GM12878 (cell line): Measurements from ENCODE around the gene TRUB2. TPM values are rescaled to one million over a fixed set of nuclear protein-coding genes. Genes with fewer than 3 reads are reported as not detected.

Experiments used
- ATAC-seq: fragments of 200-7000 bp; cut with Tn5 transposase; 3 replicates; pipeline ENCODE4 v1.9.1; 2020; ENCODE audit warnings: mild to moderate bottlenecking, moderate library complexity
- BruUV-seq: library from RNA; stranded (reverse); fragments of 400-500 nt; replicated peaks from 2 replicates; lab custom pipeline; 2021; lab: Mats Ljungman, UMichigan
- CTCF ChIA-PET: fragments of 300-600 bp; sonication (Branson Sonifier 250); formaldehyde crosslinking; extraction: SDS; loops from one replicate; lab custom pipeline; 2021; ENCODE audit warnings: inconsistent platforms; lab: Yijun Ruan, JAX
- POLR2A ChIA-PET: fragments of 350-600 bp; formaldehyde crosslinking; extraction: SDS; loops from one replicate; lab custom pipeline; 2021; ENCODE audit warnings: inconsistent platforms; lab: Charles Lee
- RAD21 ChIA-PET: fragments of 300-600 bp; sonication (Branson Sonifier 250); formaldehyde crosslinking; loops from one replicate; lab custom pipeline; 2023; ENCODE audit warnings: antibody characterized with exemption; ENCODE audit not compliant: unreplicated experiment; lab: Charles Lee
- SMC1A ChIA-PET: fragments of 300-600 bp; sonication (Branson Sonifier 250); formaldehyde crosslinking; loops from one replicate; lab custom pipeline; 2023; ENCODE audit not compliant: unreplicated experiment, uncharacterized antibody; lab: Charles Lee
- DNase-seq: peaks from one replicate; pipeline ENCODE4 v3.0.0-alpha.2; 2011; ENCODE audit warnings: low read depth, low spot score
- FAIRE-seq: peaks from 3 replicates; lab custom pipeline; 2011; peaks lifted over from hg19 to GRCh38; lab: Jason Lieb, UNC
- H2AFZ ChIP-seq: 2 replicates; pipeline ENCODE4 v1.6.0; 2011; ENCODE audit warnings: low read depth, low read length, control low read depth; ENCODE audit not compliant: control insufficient read depth
- H3K27ac ChIP-seq: 2 replicates; pipeline ENCODE4 v1.5.1; 2011; ENCODE audit warnings: control low read depth; ENCODE audit not compliant: control insufficient read depth, insufficient read depth
- H3K27me3 ChIP-seq, 2 experiments: replicated peaks in 1 of 2; 2 replicates each; pipeline versions ENCODE4 v1.6.0 to v1.6.1; 2011; ENCODE audit warnings: low read length in 1 of 2; ENCODE audit not compliant: control insufficient read depth in 2 of 2, insufficient read depth in 2 of 2
- H3K36me3 ChIP-seq, 2 experiments: 2 replicates each; pipeline ENCODE4 v1.5.1; 2011; ENCODE audit warnings: low read length in 1 of 2; ENCODE audit not compliant: control insufficient read depth in 2 of 2, insufficient read depth in 2 of 2
- H3K4me1 ChIP-seq: 2 replicates; pipeline ENCODE4 v1.6.1; 2011; ENCODE audit warnings: mild to moderate bottlenecking, low read length, moderate library complexity, mixed read lengths; ENCODE audit not compliant: control insufficient read depth, insufficient read depth
- H3K4me2 ChIP-seq: 2 replicates; pipeline ENCODE4 v1.6.0; 2011; ENCODE audit warnings: control low read depth; ENCODE audit not compliant: control insufficient read depth, insufficient read depth
- H3K4me3 ChIP-seq: fragments of 200-600 bp; sonication (generic); 2 replicates; pipeline ENCODE4 v1.5.1; 2016
- H3K79me2 ChIP-seq: 2 replicates; pipeline ENCODE4 v1.6.0; 2011; ENCODE audit warnings: low read length; ENCODE audit not compliant: control insufficient read depth, insufficient read depth
- H3K9ac ChIP-seq: 2 replicates; pipeline ENCODE4 v1.8.0; 2011; ENCODE audit warnings: low read length, control low read depth, mixed read lengths; ENCODE audit not compliant: control insufficient read depth, insufficient read depth
- H3K9me3 ChIP-seq: replicated peaks from 3 replicates; pipeline ENCODE4 v1.5.1; 2011; ENCODE audit warnings: mild to moderate bottlenecking, low read length; ENCODE audit not compliant: control insufficient read depth, insufficient read depth
- H4K20me1 ChIP-seq: 2 replicates; pipeline ENCODE4 v1.6.0; 2011; ENCODE audit not compliant: control insufficient read depth, insufficient read depth
- ASH2L ChIP-seq: fragments of 300-600, 200-600 bp; sonication (generic); IDR thresholded peaks from 2 replicates; pipeline ENCODE4 v1.6.1; 2017; ENCODE audit warnings: low read depth, mild to moderate bottlenecking, borderline replicate concordance
- ATF3 ChIP-seq: IDR thresholded peaks from 2 replicates; pipeline ENCODE4 v1.6.1; 2011; ENCODE audit warnings: low read depth, mild to moderate bottlenecking, low read length, moderate library complexity, borderline replicate concordance; ENCODE audit errors: extremely low read depth
- CBFB ChIP-seq: IDR thresholded peaks from 2 replicates; pipeline ENCODE4 v1.6.1; 2016; ENCODE audit warnings: antibody characterized with exemption, low read depth
- CEBPB ChIP-seq, 2 experiments: fragments of 150-350 bp in 1 of 2; IDR thresholded peaks; 2 replicates each; pipeline ENCODE4 v1.6.1; 2012 to 2014; ENCODE audit warnings: low read depth in 2 of 2, low read length in 2 of 2, borderline replicate concordance in 1 of 2, inconsistent platforms in 1 of 2
- CREM ChIP-seq: IDR thresholded peaks from 2 replicates; pipeline ENCODE4 v1.6.1; 2014; ENCODE audit warnings: antibody characterized with exemption, low read depth
- ESRRA ChIP-seq: IDR thresholded peaks from 2 replicates; pipeline ENCODE4 v1.6.1; 2012; ENCODE audit warnings: mild to moderate bottlenecking, low read length, improper control_type of control experiment
- MLLT1 ChIP-seq: fragments of 450-650 bp; IDR thresholded peaks from 2 replicates; pipeline ENCODE4 v1.6.1; 2016; ENCODE audit warnings: mild to moderate bottlenecking
- MTA2 ChIP-seq: fragments of 450-650 bp; IDR thresholded peaks from 2 replicates; pipeline ENCODE4 v1.6.1; 2016; ENCODE audit warnings: low read depth, mild to moderate bottlenecking, moderate library complexity
- PAX5 ChIP-seq: IDR thresholded peaks from 2 replicates; pipeline ENCODE4 v1.6.1; 2011; ENCODE audit warnings: low read depth, low read length, borderline replicate concordance
- SKIL ChIP-seq: fragments of 450-650 bp; IDR thresholded peaks from 2 replicates; pipeline ENCODE4 v1.6.1; 2017; ENCODE audit warnings: mild to moderate bottlenecking, low read depth, inconsistent platforms; ENCODE audit not compliant: poor library complexity, severe bottlenecking
- SREBF1 ChIP-seq: IDR thresholded peaks from 2 replicates; pipeline ENCODE4 v1.6.1; 2012; ENCODE audit warnings: mild to moderate bottlenecking, low read length
- SREBF2 ChIP-seq: IDR thresholded peaks from 2 replicates; pipeline ENCODE4 v1.6.1; 2012; ENCODE audit warnings: mild to moderate bottlenecking, low read length
- SUZ12 ChIP-seq: fragments of 200-600 bp; sonication (generic); IDR thresholded peaks from one replicate; pipeline ENCODE4 v1.6.1; 2018; ENCODE audit warnings: antibody characterized with exemption, mild to moderate bottlenecking; ENCODE audit not compliant: unreplicated experiment
- USF2 ChIP-seq: IDR thresholded peaks from 2 replicates; pipeline ENCODE4 v1.6.1; 2011; ENCODE audit warnings: low read depth, low read length, improper control_type of control experiment, borderline replicate concordance
- ZBTB33 ChIP-seq: fragments of 450-650 bp; IDR thresholded peaks from 2 replicates; pipeline ENCODE4 v1.6.1; 2017; ENCODE audit warnings: mild to moderate bottlenecking
- ZNF207 ChIP-seq: fragments of 450-650 bp; IDR thresholded peaks from 2 replicates; pipeline ENCODE4 v1.6.1; 2014; ENCODE audit warnings: antibody characterized with exemption, mild to moderate bottlenecking, borderline replicate concordance
- WGBS: methylation state at CpG from one replicate; pipeline ENCODE4 v1.1.6; 2016; ENCODE audit warnings: low lambda C conversion rate; ENCODE audit not compliant: insufficient replicate concordance, insufficient coverage; ENCODE audit errors: missing lambda C conversion rate; 5-methylcytosine and 5-hydroxymethylcytosine counted together
- in situ Hi-C: fragments of 300-500 bp; cut with MboI; formaldehyde crosslinking; loops from 9 replicates; pipeline ENCODE4 v1.14.3; 2018; ENCODE audit warnings: mixed read lengths
- intact Hi-C: fragments of 100-400 bp; cut with micrococcal nuclease; formaldehyde crosslinking; loops from one replicate; pipeline ENCODE4 v1.14.2; 2022; ENCODE audit not compliant: unreplicated experiment
- polyA plus RNA-seq, 11 experiments: library from polyadenylated mRNA; depleted of rRNA in 4 of 11; unstranded in 6 of 11; stranded (reverse) in 5 of 11; fragments of >200 nt; fragmentation: Nextera tagmentation in 4 of 11; fragmentation: Illumina TruSeq in 1 of 11; extraction: Ambion mirVana in 4 of 11; extraction: Trizol in 1 of 11; gene quantifications; 1 replicate in 1 of 11; 2 replicates in 10 of 11; pipeline versions ENCODE4 v1.2.1 to v1.2.3, GENCODE V29; 2011 to 2016; ENCODE audit warnings: inconsistent platforms in 2 of 11, missing spikeins in 2 of 11, low read depth in 1 of 11
- total RNA-seq, 4 experiments: library from RNA; depleted of rRNA in 3 of 4; stranded (reverse); fragments of >200 nt in 3 of 4; fragmentation: Illumina TruSeq in 1 of 4; extraction: Trizol in 1 of 4; gene quantifications; 2 replicates each; pipeline versions ENCODE4 v1.2.1 to v1.2.3, GENCODE V29; 2013 to 2021

TRUB2 gene
- total and polyA plus RNA-seq, 10 of the 15 experiments (the other 5 are each of a cell fraction or from before 2014, with no cell fraction given) = 2.8 to 70.5 (median 37.2) TPM

- TF ChIP-seq ATF3 (no peak), SKIL (no peak), ZNF207 (no peak), ASH2L (no peak), SREBF1 (no peak), MLLT1 (no peak), PAX5 (no peak)
Measured at GRCh38 chr9:128288273-128289004, 33.8 kb downstream of the TRUB2 start (continued).

- H3K9me3 ChIP-seq = no peaks in the 10 kb centered on the region
- CTCF ChIA-PET = interaction anchor here (1.5 kb wide), 1 partner anchor 9 kb away, joined by 5 read pairs; no protein-coding TSS in a partner anchor
- intact Hi-C loops (no loop called here), in situ Hi-C loops (no loop called here)
- no peak for FAIRE-seq
- ATAC-seq = no peak
- no TSS peak for BruUV-seq
- SMC1A ChIA-PET = no interaction called here
- H3K4me3 ChIP-seq = no peak overlapping the region
- H3K4me1 ChIP-seq = no peaks in the 10 kb centered on the region
- no peak overlapping the region for H2AFZ ChIP-seq
- H3K36me3 ChIP-seq = no peaks in the 10 kb centered on the region
- POLR2A ChIA-PET = no interaction called here
- H3K27me3 ChIP-seq = no peaks in the 10 kb centered on the region; a peak in 1 of 4 replicates
- no peak for DNase-seq
- H3K79me2 ChIP-seq = no peaks in the 10 kb centered on the region
- no peaks in the 10 kb centered on the region for H4K20me1 ChIP-seq
- H3K27ac ChIP-seq = no peak overlapping the region
- H3K9ac ChIP-seq = no peak overlapping the region
- RAD21 ChIA-PET = no interaction called here
- no peak overlapping the region for H3K4me2 ChIP-seq
- WGBS = 81% methylated on average over 6 of the region's 6 CpGs
- TF ChIP-seq CREM (no peak), MTA2 (no peak), CBFB (no peak), ESRRA (no peak), SREBF2 (no peak), CEBPB (IDR thresholded peaks at IDR 0.05; ENCODE audit: borderline replicate concordance in 1 of 2, low read depth in 2 of 2, low read length in 2 of 2) (no peak), SUZ12 (no peak), USF2 (no peak), ZBTB33 (no peak)
Measured at GRCh38 chr9:128286440-128286839, 35.8 kb downstream of the TRUB2 start.
